PC-9 (cell line): Measurements from ENCODE around the gene COX6B1. TPM values are rescaled to one million over a fixed set of nuclear protein-coding genes. Genes with fewer than 3 reads are reported as not detected.

Experiments
- BruUV-seq: library from RNA; stranded (reverse); fragments of 400-500 nt; replicated peaks from 2 replicates; lab custom pipeline; 2021; lab: Mats Ljungman, UMichigan
- CTCF ChIA-PET: fragments of 300-600 bp; sonication (Branson Sonifier 250); formaldehyde crosslinking; loops from one replicate; lab custom pipeline; 2022; ENCODE audit warnings: antibody characterized with exemption; lab: Charles Lee
- POLR2A ChIA-PET: fragments of 300-600 bp; sonication (Branson Sonifier 250); formaldehyde crosslinking; loops from one replicate; lab custom pipeline; 2022; ENCODE audit warnings: antibody characterized with exemption; ENCODE audit not compliant: unreplicated experiment; lab: Charles Lee
- DNase-seq, 2 experiments: peaks; one replicate each; pipeline versions ENCODE4 v3.0.0 to v3.0.0-alpha.2; 2015 to 2022; ENCODE audit warnings: mixed read lengths in 1 of 2
- H2AFZ ChIP-seq: fragments of 200-600 bp; sonication (generic); 2 replicates; pipeline ENCODE4 v1.8.1; 2017; ENCODE audit warnings: antibody characterized with exemption
- H3F3A ChIP-seq: fragments of 200-600 bp; sonication (generic); 2 replicates; pipeline ENCODE4 v1.8.1; 2017; ENCODE audit warnings: antibody characterized with exemption, mild to moderate bottlenecking, low read depth; ENCODE audit not compliant: insufficient read depth
- H3K27ac ChIP-seq: fragments of 200-600 bp; sonication (generic); 2 replicates; pipeline ENCODE4 v1.6.1; 2016; ENCODE audit warnings: mixed run types
- H3K27me3 ChIP-seq: fragments of 200-600 bp; sonication (generic); 2 replicates; pipeline ENCODE4 v1.6.1; 2016; ENCODE audit warnings: low read depth, mixed run types; ENCODE audit not compliant: insufficient read depth
- H3K36me3 ChIP-seq: fragments of 200-600 bp; sonication (generic); 2 replicates; pipeline ENCODE4 v1.6.1; 2016; ENCODE audit warnings: low read depth, mixed run types
- H3K4me1 ChIP-seq: fragments of 200-600 bp; sonication (generic); replicated peaks from 2 replicates; pipeline ENCODE4 v1.6.1; 2016; ENCODE audit warnings: mixed run types; ENCODE audit not compliant: insufficient read depth
- H3K4me2 ChIP-seq: fragments of 200-600 bp; sonication (generic); 2 replicates; pipeline ENCODE4 v1.6.1; 2017; ENCODE audit warnings: mixed run types
- H3K4me3 ChIP-seq: fragments of 200-600 bp; sonication (generic); 2 replicates; pipeline ENCODE4 v1.6.1; 2016; ENCODE audit warnings: mixed run types
- H3K79me2 ChIP-seq: fragments of 200-600 bp; sonication (generic); 2 replicates; pipeline ENCODE4 v1.6.1; 2017; ENCODE audit warnings: low read depth, mixed run types
- H3K9me2 ChIP-seq: fragments of 200-600 bp; sonication (generic); 2 replicates; pipeline ENCODE4 v1.8.1; 2017; ENCODE audit warnings: mild to moderate bottlenecking; ENCODE audit not compliant: insufficient read depth
- H3K9me3 ChIP-seq: fragments of 200-600 bp; sonication (generic); 2 replicates; pipeline ENCODE4 v1.8.1; 2016; ENCODE audit warnings: low read depth; ENCODE audit not compliant: insufficient read depth
- H4K20me1 ChIP-seq: fragments of 200-600 bp; sonication (generic); 2 replicates; pipeline ENCODE4 v1.8.1; 2017; ENCODE audit not compliant: insufficient read depth
- EZH2 ChIP-seq: fragments of 200-600 bp; sonication (generic); IDR thresholded peaks from 2 replicates; pipeline ENCODE4 v1.8.0; 2017; ENCODE audit warnings: antibody characterized with exemption, low read depth
- intact Hi-C: fragments of 100-400 bp; cut with micrococcal nuclease; formaldehyde crosslinking; loops from one replicate; pipeline ENCODE4 v1.10.0; 2022; ENCODE audit not compliant: unreplicated experiment
- total RNA-seq: library from RNA; stranded (reverse); gene quantifications from 2 replicates; pipeline ENCODE4 v1.2.3, GENCODE V29; 2021
- TF ChIP-seq, protein P1 (sequence below): fragments of 200-600 bp; sonication (generic); conservative IDR thresholded peaks from 2 replicates; pipeline ENCODE4 v1.6.1; 2017; ENCODE audit warnings: mixed run types, antibody characterized with exemption, mild to moderate bottlenecking, moderate library complexity

COX6B1 gene
- total RNA-seq, 1 experiment from 2014 or later, result 489 TPM

DNA sequence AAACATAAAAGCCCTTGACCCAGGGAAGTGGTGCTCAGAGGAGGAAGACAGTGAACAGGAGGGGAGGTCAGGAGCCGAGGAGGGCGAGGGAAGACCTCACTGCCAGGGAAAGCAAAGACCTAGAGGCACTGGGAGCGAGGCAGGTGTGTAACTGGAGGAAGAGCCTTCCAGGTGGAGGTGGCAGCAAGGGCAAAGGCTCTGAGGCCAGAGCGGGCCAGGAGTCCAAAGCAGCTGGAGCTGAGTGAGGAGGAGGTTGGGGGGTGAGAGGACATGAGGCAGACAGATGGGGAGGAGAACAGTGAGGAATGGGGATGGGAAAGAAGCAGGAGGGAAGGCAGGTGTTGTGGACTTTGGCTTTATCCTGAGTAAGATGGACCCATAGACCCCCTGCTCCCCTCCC lies 21.9 kb downstream of the COX6B1 start:
- Histone ChIP-seq H3K9me3 (no peaks in the 10 kb centered on the region), H2AFZ (no peak overlapping the region), H3K36me3 (no peaks in the 10 kb centered on the region), H3K4me1 (peaks cover 6% of the 10 kb centered on the region; the same call in 1 of the 2 replicates), H3K27ac (no peak overlapping the region), H3K4me3 (no peak overlapping the region), H3K9me2 (no peaks in the 10 kb centered on the region), H3K4me2 (no peak overlapping the region), H4K20me1 (no peaks in the 10 kb centered on the region), H3F3A (peaks cover 6% of the 10 kb centered on the region; the same call in 1 of the 2 replicates), H3K27me3 (peaks cover 19% of the 10 kb centered on the region), H3K79me2 (no peaks in the 10 kb centered on the region)
- TF ChIP-seq, protein P1, sequence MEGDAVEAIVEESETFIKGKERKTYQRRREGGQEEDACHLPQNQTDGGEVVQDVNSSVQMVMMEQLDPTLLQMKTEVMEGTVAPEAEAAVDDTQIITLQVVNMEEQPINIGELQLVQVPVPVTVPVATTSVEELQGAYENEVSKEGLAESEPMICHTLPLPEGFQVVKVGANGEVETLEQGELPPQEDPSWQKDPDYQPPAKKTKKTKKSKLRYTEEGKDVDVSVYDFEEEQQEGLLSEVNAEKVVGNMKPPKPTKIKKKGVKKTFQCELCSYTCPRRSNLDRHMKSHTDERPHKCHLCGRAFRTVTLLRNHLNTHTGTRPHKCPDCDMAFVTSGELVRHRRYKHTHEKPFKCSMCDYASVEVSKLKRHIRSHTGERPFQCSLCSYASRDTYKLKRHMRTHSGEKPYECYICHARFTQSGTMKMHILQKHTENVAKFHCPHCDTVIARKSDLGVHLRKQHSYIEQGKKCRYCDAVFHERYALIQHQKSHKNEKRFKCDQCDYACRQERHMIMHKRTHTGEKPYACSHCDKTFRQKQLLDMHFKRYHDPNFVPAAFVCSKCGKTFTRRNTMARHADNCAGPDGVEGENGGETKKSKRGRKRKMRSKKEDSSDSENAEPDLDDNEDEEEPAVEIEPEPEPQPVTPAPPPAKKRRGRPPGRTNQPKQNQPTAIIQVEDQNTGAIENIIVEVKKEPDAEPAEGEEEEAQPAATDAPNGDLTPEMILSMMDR, result no peak
- no peak for TF ChIP-seq EZH2
- POLR2A ChIA-PET, result no interaction called here
- CTCF ChIA-PET, result no interaction called here
- BruUV-seq, result no TSS peak
- intact Hi-C loops, result no loop called here
- DNase-seq, result no peak

- peaks cover 6% of the 10 kb centered on the region; the same call in 1 of the 2 replicates for H3F3A ChIP-seq
- DNase-seq, result no peak
- no peaks in the 10 kb centered on the region for H3K9me3 ChIP-seq
- peaks cover 19% of the 10 kb centered on the region for H3K27me3 ChIP-seq
- POLR2A ChIA-PET, result no interaction called here
- no peak overlapping the region for H3K27ac ChIP-seq
- no peaks in the 10 kb centered on the region for H3K36me3 ChIP-seq
- no peaks in the 10 kb centered on the region for H3K9me2 ChIP-seq
- no peak overlapping the region for H3K4me3 ChIP-seq
- BruUV-seq, result no TSS peak
- no peak overlapping the region for H2AFZ ChIP-seq
- H3K4me1 ChIP-seq, result peaks cover 6% of the 10 kb centered on the region; the same call in 1 of the 2 replicates
- intact Hi-C loops, result no loop called here
- CTCF ChIA-PET, result no interaction called here
- TF ChIP-seq, protein P1, result no peak
- no peak for TF ChIP-seq EZH2
- H4K20me1 ChIP-seq, result no peaks in the 10 kb centered on the region
- H3K79me2 ChIP-seq, result no peaks in the 10 kb centered on the region
- no peak overlapping the region for H3K4me2 ChIP-seq
Measured at GRCh38 chr19:35670686-35671085, 22.6 kb downstream of the COX6B1 start.

GRCh38 chr19:35671818-35672217 lies 23.7 kb downstream of the COX6B1 start:
- Histone ChIP-seq H3K9me3 (no peaks in the 10 kb centered on the region), H3K36me3 (no peaks in the 10 kb centered on the region), H2AFZ (no peak overlapping the region), H3K4me2 (no peak overlapping the region), H3K79me2 (no peaks in the 10 kb centered on the region), H3K4me3 (no peak overlapping the region), H3K4me1 (peaks cover 6% of the 10 kb centered on the region; the same call in 1 of the 2 replicates), H3K27me3 (peaks cover 19% of the 10 kb centered on the region), H3K9me2 (no peaks in the 10 kb centered on the region), H3F3A (peaks cover 6% of the 10 kb centered on the region; the same call in 1 of the 2 replicates), H3K27ac (no peak overlapping the region), H4K20me1 (no peaks in the 10 kb centered on the region)
- ChIA-PET CTCF (no interaction called here), POLR2A (interaction anchor here (0.5 kb wide), 1 partner anchor 367 kb away, joined by 4 read pairs; no protein-coding TSS in a partner anchor)
- intact Hi-C loops, result no loop called here
- TF ChIP-seq, protein P1, result no peak
- no peak for TF ChIP-seq EZH2
- DNase-seq, result peak in 1 of 2 experiments; percentile 78
- no TSS peak for BruUV-seq
